Measurements from ENCODE around the gene LRRC9.

DNA sequence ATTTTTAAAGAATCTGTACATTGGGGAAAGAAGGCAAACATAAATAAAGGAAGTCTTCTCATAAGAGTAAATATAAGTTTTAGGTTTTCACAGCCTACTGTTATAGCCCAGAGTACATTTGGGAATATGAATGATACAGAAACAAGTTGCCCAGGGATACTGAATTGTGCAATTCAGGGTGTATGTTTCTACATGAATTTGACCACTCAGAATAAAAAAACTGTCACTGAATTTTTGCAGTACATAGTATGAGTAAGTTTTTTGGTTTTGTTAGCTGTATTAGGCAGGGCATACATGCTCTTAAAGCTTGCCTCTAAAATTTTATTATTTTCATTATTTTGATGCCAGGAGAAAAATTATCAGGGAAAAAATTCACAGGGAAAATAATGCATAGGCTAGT is 165.1 kb downstream of the LRRC9 start:
- TF ChIP-seq, protein P1, sequence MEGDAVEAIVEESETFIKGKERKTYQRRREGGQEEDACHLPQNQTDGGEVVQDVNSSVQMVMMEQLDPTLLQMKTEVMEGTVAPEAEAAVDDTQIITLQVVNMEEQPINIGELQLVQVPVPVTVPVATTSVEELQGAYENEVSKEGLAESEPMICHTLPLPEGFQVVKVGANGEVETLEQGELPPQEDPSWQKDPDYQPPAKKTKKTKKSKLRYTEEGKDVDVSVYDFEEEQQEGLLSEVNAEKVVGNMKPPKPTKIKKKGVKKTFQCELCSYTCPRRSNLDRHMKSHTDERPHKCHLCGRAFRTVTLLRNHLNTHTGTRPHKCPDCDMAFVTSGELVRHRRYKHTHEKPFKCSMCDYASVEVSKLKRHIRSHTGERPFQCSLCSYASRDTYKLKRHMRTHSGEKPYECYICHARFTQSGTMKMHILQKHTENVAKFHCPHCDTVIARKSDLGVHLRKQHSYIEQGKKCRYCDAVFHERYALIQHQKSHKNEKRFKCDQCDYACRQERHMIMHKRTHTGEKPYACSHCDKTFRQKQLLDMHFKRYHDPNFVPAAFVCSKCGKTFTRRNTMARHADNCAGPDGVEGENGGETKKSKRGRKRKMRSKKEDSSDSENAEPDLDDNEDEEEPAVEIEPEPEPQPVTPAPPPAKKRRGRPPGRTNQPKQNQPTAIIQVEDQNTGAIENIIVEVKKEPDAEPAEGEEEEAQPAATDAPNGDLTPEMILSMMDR (IDR thresholded peaks at IDR 0.05), result no peak
- TF ChIP-seq POLR2A (IDR thresholded peaks at IDR 0.05), result no peak
